CD4-positive, alpha-beta T cell treated with Interleukin-4 for 1 hour (primary cell): Measurements from ENCODE around the gene TMSB15C.

Source experiments
- DNase-seq, 2 donors: peaks; one replicate each; pipeline ENCODE4 v3.0.0-alpha.2; 2020 to 2022

Gene TMSB15C

DNA sequence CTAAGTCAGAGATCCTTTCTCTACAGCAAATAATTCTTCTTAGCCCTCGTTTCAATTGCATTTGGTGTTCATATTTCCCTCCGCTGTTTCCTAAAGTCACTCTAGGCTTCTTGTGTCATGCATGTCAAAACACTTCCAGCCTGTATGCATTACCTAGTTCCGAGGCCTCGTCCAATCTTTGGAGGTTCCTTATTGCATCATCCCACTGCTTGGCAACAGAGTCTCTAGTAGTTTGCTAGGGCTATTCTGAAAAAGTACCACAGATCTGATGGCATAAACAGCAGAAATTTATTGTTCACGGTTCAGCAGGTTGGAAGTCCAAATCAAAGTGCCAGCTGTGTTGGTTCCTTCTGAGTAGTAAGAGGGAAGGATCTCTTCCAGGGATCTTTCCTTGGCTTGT, 30.4 kb downstream of the TMSB15C start:
- no peak for DNase-seq

DNA sequence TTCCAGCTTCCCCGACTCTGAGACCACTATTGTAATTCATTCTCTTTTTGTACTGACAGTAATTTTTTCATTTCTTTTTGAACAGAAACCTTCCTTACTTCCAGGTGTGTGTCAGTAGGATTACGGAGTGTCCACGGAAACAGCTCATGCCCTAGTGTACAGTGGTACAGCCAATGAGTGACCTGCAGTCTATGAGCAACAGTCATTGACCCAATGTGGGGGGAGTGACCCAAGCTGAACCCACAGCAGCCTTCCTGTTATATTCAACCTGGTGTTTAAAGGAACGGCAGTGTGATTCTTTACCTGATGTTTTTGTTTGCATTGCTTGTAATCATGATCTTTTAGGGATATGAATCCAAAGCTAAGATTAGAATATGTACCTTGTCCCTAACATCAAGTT, 35.0 kb downstream of the TMSB15C start:
- no peak for DNase-seq

- no peak for DNase-seq
Observed at GRCh38 chrX:104039689-104040505, 36.1 kb downstream of the TMSB15C start, which contains the start of gene H2BW2. TSS of gene H2BW2 (plus strand) at chrX:104039956. CDS start at chrX:104039995, 39 bp downstream.
